CD4-positive, alpha-beta T cell (primary cell): ENCODE data around the gene ARSG. TPM values are rescaled to one million over a fixed set of nuclear protein-coding genes. Genes with fewer than 3 reads are reported as not detected.
A peak's percentile ranks its signal among the peaks of the same experiment; 100 is the strongest.
"Not testable (repeated sequence)": the region's sequence is repeated elsewhere in the genome, so short reads cannot be mapped to it uniquely, and the experiment has no call there.

ENCODE experiments used
- ATAC-seq: fragments of 200-7000 bp; cut with Tn5 transposase; one replicate; pipeline ENCODE4 v1.10.0; 2022; ENCODE audit warnings: mild to moderate bottlenecking; ENCODE audit not compliant: poor library complexity
- CTCF ChIA-PET: fragments of 350-600 bp; sonication (Branson Sonifier 250); formaldehyde crosslinking; loops from one replicate; lab custom pipeline; 2021; ENCODE audit warnings: antibody characterized with exemption, inconsistent platforms; lab: Charles Lee
- POLR2A ChIA-PET: fragments of 350-600 bp; sonication (Branson Sonifier 250); formaldehyde crosslinking; loops from one replicate; lab custom pipeline; 2021; ENCODE audit warnings: antibody characterized with exemption, inconsistent platforms; lab: Charles Lee
- DNase-seq, 14 experiments: peaks; one replicate each; pipeline ENCODE4 v3.0.0-alpha.2; 2013 to 2020; ENCODE audit warnings: mixed read lengths in 2 of 14
- H3K27ac ChIP-seq, 2 donors: one replicate each; pipeline versions ENCODE4 v1.5.1 to v1.7.0; 2013; ENCODE audit warnings: low read length in 2 of 2, low read depth in 1 of 2, mild to moderate bottlenecking in 1 of 2
- H3K27me3 ChIP-seq, 2 experiments: 1 replicate in 1 of 2; 2 replicates in 1 of 2; pipeline versions ENCODE4 v1.6.1 to v1.7.0; 2013; ENCODE audit warnings: low read length in 2 of 2, control low read depth in 1 of 2, mild to moderate bottlenecking in 1 of 2, moderate library complexity in 1 of 2; ENCODE audit not compliant: insufficient read depth in 2 of 2, control insufficient read depth in 1 of 2
- H3K36me3 ChIP-seq: one replicate; pipeline ENCODE4 v1.6.1; 2013; ENCODE audit warnings: low read length, control low read depth; ENCODE audit not compliant: insufficient read depth
- H3K4me1 ChIP-seq: one replicate; pipeline ENCODE4 v1.6.1; 2013; ENCODE audit warnings: low read length, control low read depth; ENCODE audit not compliant: insufficient read depth
- H3K4me3 ChIP-seq: one replicate; pipeline ENCODE4 v1.5.1; 2013; ENCODE audit warnings: mild to moderate bottlenecking, low read length, moderate library complexity
- H3K9me3 ChIP-seq, 2 experiments: 1 replicate in 1 of 2; 2 replicates in 1 of 2; pipeline versions ENCODE4 v1.6.1 to v1.7.0; 2013; ENCODE audit warnings: low read length in 2 of 2, mild to moderate bottlenecking in 2 of 2, control low read depth in 1 of 2, moderate library complexity in 1 of 2; ENCODE audit not compliant: control insufficient read depth in 1 of 2, insufficient read depth in 1 of 2
- H3K27ac Mint-ChIP-seq: one replicate; pipeline ENCODE4 v1.8.0; 2020; ENCODE audit warnings: mixed read lengths
- H3K27me3 Mint-ChIP-seq: one replicate; pipeline ENCODE4 v1.8.0; 2021; ENCODE audit warnings: mixed read lengths
- H3K36me3 Mint-ChIP-seq: one replicate; pipeline ENCODE4 v1.8.0; 2021; ENCODE audit warnings: low read depth, mixed read lengths
- H3K4me1 Mint-ChIP-seq: one replicate; pipeline ENCODE4 v1.8.0; 2021; ENCODE audit warnings: low read depth, mixed read lengths
- H3K4me3 Mint-ChIP-seq: one replicate; pipeline ENCODE4 v1.8.0; 2020; ENCODE audit warnings: mild to moderate bottlenecking, mixed read lengths
- H3K9me3 Mint-ChIP-seq: one replicate; pipeline ENCODE4 v1.8.0; 2020; ENCODE audit warnings: mixed read lengths
- intact Hi-C, 2 experiments: fragments of 100-400 bp; cut with DNase I in 1 of 2; cut with micrococcal nuclease in 1 of 2; formaldehyde crosslinking; loops; one replicate each; pipeline versions ENCODE4 v1.15.1 to v1.9.0; 2023 to 2025; cut with DNase I, micrococcal nuclease
- total RNA-seq, 174 experiments: library from RNA in 2 of 174; stranded (reverse) in 2 of 174; gene quantifications; one replicate each; pipeline ENCODE4 v1.2.3 and lab custom pipeline; 2021 to 2026
- TF ChIP-seq, protein P1 (sequence below): fragments of 200-600 bp; IDR thresholded peaks from one replicate; pipeline ENCODE4 v1.8.0; 2022; ENCODE audit warnings: antibody characterized with exemption, mild to moderate bottlenecking

The ARSG gene
- total RNA-seq, 2 experiments from 2014 or later: 13.8 to 16.0 TPM

DNA sequence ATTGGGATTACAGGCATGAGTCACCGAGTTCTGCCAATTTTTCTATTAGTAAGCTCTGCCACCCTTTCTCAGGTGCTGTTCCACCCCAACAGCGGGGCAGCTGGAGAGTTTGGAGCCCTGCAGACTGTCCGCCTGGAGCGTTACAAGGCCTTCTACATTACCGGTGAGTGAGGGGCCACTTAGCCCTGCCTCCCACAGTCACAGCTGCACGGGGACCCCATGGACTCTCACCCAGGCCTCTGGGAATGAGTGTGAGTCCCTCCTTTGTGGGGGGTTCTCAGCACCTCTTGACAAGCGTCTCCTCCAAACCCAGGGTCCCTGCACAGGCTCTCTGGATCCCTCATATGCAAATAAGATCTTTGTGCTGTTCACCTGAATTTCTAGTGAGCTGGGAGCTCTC lies 110.0 kb downstream of the ARSG start:
- Histone ChIP-seq H3K27ac (no peak overlapping the region), H3K36me3 (no peaks in the 10 kb centered on the region), H3K4me3 (no peak overlapping the region), H3K9me3 (peaks cover 0 to 10% of the 10 kb centered on the region in 2 experiments), H3K27me3 (no peaks in the 10 kb centered on the region), H3K4me1 (peaks cover 37% of the 10 kb centered on the region)
- Mint-ChIP-seq H3K9me3 (peaks cover 3% of the 10 kb centered on the region), H3K4me1 (peaks cover 36% of the 10 kb centered on the region), H3K27me3 (no peaks in the 10 kb centered on the region), H3K4me3 (no peak overlapping the region), H3K36me3 (peaks cover 35% of the 10 kb centered on the region), H3K27ac (no peak overlapping the region)
- TF ChIP-seq, protein P1, sequence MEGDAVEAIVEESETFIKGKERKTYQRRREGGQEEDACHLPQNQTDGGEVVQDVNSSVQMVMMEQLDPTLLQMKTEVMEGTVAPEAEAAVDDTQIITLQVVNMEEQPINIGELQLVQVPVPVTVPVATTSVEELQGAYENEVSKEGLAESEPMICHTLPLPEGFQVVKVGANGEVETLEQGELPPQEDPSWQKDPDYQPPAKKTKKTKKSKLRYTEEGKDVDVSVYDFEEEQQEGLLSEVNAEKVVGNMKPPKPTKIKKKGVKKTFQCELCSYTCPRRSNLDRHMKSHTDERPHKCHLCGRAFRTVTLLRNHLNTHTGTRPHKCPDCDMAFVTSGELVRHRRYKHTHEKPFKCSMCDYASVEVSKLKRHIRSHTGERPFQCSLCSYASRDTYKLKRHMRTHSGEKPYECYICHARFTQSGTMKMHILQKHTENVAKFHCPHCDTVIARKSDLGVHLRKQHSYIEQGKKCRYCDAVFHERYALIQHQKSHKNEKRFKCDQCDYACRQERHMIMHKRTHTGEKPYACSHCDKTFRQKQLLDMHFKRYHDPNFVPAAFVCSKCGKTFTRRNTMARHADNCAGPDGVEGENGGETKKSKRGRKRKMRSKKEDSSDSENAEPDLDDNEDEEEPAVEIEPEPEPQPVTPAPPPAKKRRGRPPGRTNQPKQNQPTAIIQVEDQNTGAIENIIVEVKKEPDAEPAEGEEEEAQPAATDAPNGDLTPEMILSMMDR: no peak
- CTCF ChIA-PET: no interaction called here
- DNase-seq (no peak), ATAC-seq (no peak)
- POLR2A ChIA-PET: interaction anchor here (3.6 kb wide), 1 partner anchor 110 kb away, joined by 25 read pairs; the partner anchor contains the start of genes ARSG and SLC16A6
- intact Hi-C loops: no loop called here

DNA sequence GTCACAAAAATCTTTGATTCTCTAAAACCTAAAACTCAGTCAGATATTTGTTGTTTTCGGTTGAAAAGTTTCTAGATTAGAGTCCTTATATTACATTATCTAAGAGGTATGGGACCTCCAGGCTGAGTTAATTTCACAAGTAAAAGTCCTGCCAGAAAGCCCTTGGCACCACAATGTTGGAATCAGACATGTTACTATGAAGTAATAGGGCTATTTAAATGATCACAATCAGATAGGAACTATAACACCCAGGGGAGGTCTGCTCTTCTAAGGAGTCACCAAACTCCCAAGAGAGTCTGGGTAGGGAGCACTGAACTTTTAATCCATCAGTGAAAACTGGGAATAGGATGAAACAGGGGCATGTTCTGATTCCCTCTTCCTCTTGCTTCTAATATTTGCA lies 111.8 kb downstream of the ARSG start:
- Histone ChIP-seq H3K27me3 (no peaks in the 10 kb centered on the region), H3K27ac (no peak overlapping the region), H3K4me1 (peaks cover 25% of the 10 kb centered on the region), H3K36me3 (no peaks in the 10 kb centered on the region), H3K9me3 (peaks cover 0 to 10% of the 10 kb centered on the region in 2 experiments), H3K4me3 (no peak overlapping the region)
- H3K27ac Mint-ChIP-seq: no peak overlapping the region
- no peak overlapping the region for H3K4me3 Mint-ChIP-seq
- CTCF ChIA-PET: no interaction called here
- no peaks in the 10 kb centered on the region for H3K27me3 Mint-ChIP-seq
- intact Hi-C loops: no loop called here
- peaks cover 47% of the 10 kb centered on the region for H3K36me3 Mint-ChIP-seq
- DNase-seq: no peak
- no peak for ATAC-seq
- H3K4me1 Mint-ChIP-seq: peaks cover 25% of the 10 kb centered on the region
- TF ChIP-seq, protein P1: no peak
- H3K9me3 Mint-ChIP-seq: peaks cover 15% of the 10 kb centered on the region
- POLR2A ChIA-PET: no interaction called here

DNA sequence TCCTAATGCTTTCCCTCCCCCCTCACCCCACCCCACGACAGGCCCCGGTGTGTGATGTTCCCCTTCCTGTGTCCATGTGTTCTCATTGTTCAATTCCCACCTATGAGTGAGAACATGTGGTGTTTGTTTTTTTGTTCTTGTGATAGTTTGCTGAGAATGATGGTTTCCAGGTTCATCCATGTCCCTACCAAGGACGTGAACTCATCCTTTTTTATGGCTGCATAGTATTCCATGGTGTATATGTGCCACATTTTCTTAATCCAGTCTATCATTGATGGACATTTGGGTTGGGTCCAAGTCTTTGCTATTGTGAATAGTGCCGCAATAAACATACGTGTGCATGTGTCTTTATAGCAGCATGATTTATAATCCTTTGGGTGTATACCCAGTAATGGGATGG lies 112.5 kb downstream of the ARSG start:
- CTCF ChIA-PET, H3K27ac ChIP-seq, DNase-seq, intact Hi-C loops, H3K27me3 Mint-ChIP-seq, H3K9me3 ChIP-seq, H3K27ac Mint-ChIP-seq, H3K4me3 ChIP-seq, POLR2A ChIA-PET, H3K27me3 ChIP-seq, H3K4me3 Mint-ChIP-seq, ATAC-seq, H3K36me3 ChIP-seq: not testable (repeated sequence)
- Mint-ChIP-seq H3K36me3 (peaks cover 47% of the 10 kb centered on the region), H3K4me1 (peaks cover 19% of the 10 kb centered on the region), H3K9me3 (peaks cover 15% of the 10 kb centered on the region)
- peaks cover 20% of the 10 kb centered on the region for H3K4me1 ChIP-seq

DNA sequence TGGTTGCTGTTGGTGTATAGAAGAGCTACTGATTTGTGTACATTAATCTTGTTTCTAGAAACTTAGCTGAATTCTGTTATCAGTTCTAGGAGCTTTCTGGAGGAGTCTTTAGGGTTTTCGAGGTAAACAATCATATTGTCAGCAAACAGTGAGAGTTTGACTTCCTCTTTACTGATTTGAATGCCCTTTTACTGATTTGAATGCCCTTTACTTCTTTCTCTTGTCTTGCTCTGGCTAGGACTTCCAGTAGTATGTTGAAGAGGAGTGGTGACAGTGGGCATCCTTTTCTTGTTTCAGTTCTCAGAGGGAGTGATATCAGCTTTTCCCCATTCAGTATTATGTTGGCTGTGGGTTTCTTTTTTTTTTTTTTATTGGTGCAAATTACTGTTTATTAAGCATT lies 116.4 kb downstream of the ARSG start:
- H3K4me1 ChIP-seq, H3K4me3 ChIP-seq, ATAC-seq, H3K36me3 ChIP-seq, DNase-seq, H3K27me3 Mint-ChIP-seq, POLR2A ChIA-PET, H3K4me1 Mint-ChIP-seq, H3K9me3 ChIP-seq, H3K4me3 Mint-ChIP-seq, intact Hi-C loops, H3K27me3 ChIP-seq, H3K27ac ChIP-seq, CTCF ChIA-PET, H3K27ac Mint-ChIP-seq: not testable (repeated sequence)
- Mint-ChIP-seq H3K9me3 (peaks cover 15% of the 10 kb centered on the region), H3K36me3 (peaks cover 47% of the 10 kb centered on the region)

DNA sequence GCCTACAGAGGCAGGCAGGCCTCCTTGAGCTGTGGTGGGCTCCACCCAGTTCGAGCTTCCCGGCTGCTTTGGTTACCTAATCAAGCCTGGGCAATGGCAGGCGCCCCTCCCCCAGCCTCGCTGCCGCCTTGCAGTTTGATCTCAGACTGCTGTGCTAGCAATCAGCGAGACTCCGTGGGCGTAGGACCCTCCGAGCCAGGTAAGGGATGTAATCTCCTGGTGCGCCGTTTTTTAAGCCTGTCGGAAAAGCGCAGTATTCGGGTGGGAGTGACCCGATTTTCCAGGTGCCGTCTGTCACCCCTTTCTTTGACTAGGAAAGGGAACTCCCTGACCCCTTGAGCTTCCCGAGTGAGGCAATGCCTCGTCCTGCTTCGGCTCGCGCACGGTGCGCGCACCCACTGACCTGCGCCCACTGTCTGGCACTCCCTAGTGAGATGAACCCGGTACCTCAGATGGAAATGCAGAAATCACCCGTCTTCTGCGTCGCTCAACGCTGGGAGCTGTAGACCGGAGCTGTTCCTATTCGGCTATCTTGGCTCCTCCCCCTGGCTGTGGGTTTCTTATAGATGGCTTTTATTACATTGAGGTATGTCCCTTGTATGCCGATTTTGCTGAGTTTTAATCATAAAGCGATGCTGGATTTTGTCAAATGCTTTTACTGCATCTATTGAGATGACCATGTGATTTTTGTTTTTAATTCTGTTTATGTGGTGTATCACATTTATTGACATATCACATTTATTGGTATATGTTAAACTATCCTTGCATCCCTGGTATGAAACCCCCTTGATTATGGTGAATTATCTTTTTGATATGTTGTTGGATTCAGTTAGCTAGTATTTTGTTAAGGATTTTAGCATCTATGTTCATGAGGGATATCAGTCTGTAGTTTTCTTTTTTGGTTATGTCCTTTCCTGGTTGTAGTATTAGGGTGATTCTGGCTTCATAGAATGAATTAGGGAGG lies 122.6 kb downstream of the ARSG start:
- not testable (repeated sequence) for H3K9me3 ChIP-seq, H3K27me3 Mint-ChIP-seq, H3K27me3 ChIP-seq, H3K9me3 Mint-ChIP-seq, H3K4me1 ChIP-seq, H3K36me3 ChIP-seq
- Histone ChIP-seq H3K4me3 (peak overlapping the region; percentile 34), H3K27ac (peak overlapping the region in 1 of 2 donors; percentile 4)
- peak; percentile 96 for ATAC-seq
- CTCF ChIA-PET: interaction anchor here (1.1 to 1.6 kb wide), 2 partner anchors 18 to 213 kb away, joined by 3 to 5 read pairs; no protein-coding TSS in a partner anchor
- Mint-ChIP-seq H3K27ac (peak overlapping the region; percentile 77), H3K36me3 (peaks cover 25% of the 10 kb centered on the region), H3K4me3 (peak overlapping the region; percentile 90), H3K4me1 (peaks cover 40% of the 10 kb centered on the region)
- POLR2A ChIA-PET: interaction anchor here (0.6 to 2.3 kb wide), 15 partner anchors 9 to 330 kb away, joined by 3 to 28 read pairs (median 4); partner anchors contain the start of genes AMZ2, ARSG, SLC16A6 and WIPI1
- intact Hi-C loops: loop anchor here in 1 of 2 experiments (2.0 kb wide), 1 partner anchor 23 kb away; no protein-coding TSS in a partner anchor
- DNase-seq: peak; percentile 28 to 83 (median 62)
